NAMALWA (cell line): ENCODE results near the gene SYTL5.

Source experiments
- DNase-seq: peaks from one replicate; pipeline ENCODE4 v3.0.0-alpha.2; 2015; ENCODE audit warnings: low spot score

The SYTL5 gene

GRCh38 chrX:38149016-38149415 lies 142.7 kb downstream of the SYTL5 start:
- no peak for DNase-seq

- DNase-seq: no peak
Observed at GRCh38 chrX:38150993-38151392, 144.6 kb downstream of the SYTL5 start.

- no peak for DNase-seq
Observed at GRCh38 chrX:38151441-38151840, 145.1 kb downstream of the SYTL5 start.

- no peak for DNase-seq
Observed at GRCh38 chrX:38154340-38154739, 148.0 kb downstream of the SYTL5 start.

- DNase-seq: no peak
Observed at GRCh38 chrX:38154818-38155217, 148.5 kb downstream of the SYTL5 start.

- no peak for DNase-seq
Observed at GRCh38 chrX:38156838-38157237, 150.5 kb downstream of the SYTL5 start.

- no peak for DNase-seq
Observed at GRCh38 chrX:38163193-38163592, 156.8 kb downstream of the SYTL5 start.

GRCh38 chrX:38165023-38165422 lies 158.7 kb downstream of the SYTL5 start:
- no peak for DNase-seq

- DNase-seq: peak; percentile 46
Observed at GRCh38 chrX:38166478-38167083, 160.2 kb downstream of the SYTL5 start.

GRCh38 chrX:38170556-38170955 lies 164.2 kb downstream of the SYTL5 start:
- no peak for DNase-seq

- DNase-seq: no peak
Observed at GRCh38 chrX:38172596-38172995, 166.2 kb downstream of the SYTL5 start.

GRCh38 chrX:38175139-38175538 lies 168.8 kb downstream of the SYTL5 start:
- DNase-seq: peak; percentile 39

- no peak for DNase-seq
Observed at GRCh38 chrX:38178396-38178795, 172.0 kb downstream of the SYTL5 start.
